Activated CD8-positive, alpha-beta memory T cell treated with anti-CD3 and anti-CD28 coated beads, Interleukin-2, amount 10 ng/mL, durations not matched to agents 7 days and 5 days (primary cell): ENCODE results near the gene LUZP1. TPM values are rescaled to one million over a fixed set of nuclear protein-coding genes. Genes with fewer than 3 reads are reported as not detected.

Experiments
- ATAC-seq: fragments of 150-1000 bp; cut with Tn5 transposase; one replicate; pipeline ENCODE4 v1.10.0; 2021; ENCODE audit warnings: moderate library complexity
- CTCF ChIA-PET: fragments of 350-600 bp; sonication (Branson Sonifier 250); formaldehyde crosslinking; loops from one replicate; lab custom pipeline; 2021; ENCODE audit warnings: antibody characterized with exemption; lab: Charles Lee
- DNase-seq: peaks from one replicate; pipeline ENCODE4 v3.0.0-alpha.2; 2020
- H3K27ac Mint-ChIP-seq: one replicate; pipeline ENCODE4 v1.8.0; 2021; ENCODE audit warnings: mild to moderate bottlenecking, mixed read lengths
- H3K27me3 Mint-ChIP-seq: one replicate; pipeline ENCODE4 v1.8.0; 2021; ENCODE audit warnings: mixed read lengths
- H3K36me3 Mint-ChIP-seq: one replicate; pipeline ENCODE4 v1.8.0; 2021; ENCODE audit warnings: mild to moderate bottlenecking, mixed read lengths
- H3K4me1 Mint-ChIP-seq: one replicate; pipeline ENCODE4 v1.8.0; 2021; ENCODE audit warnings: mixed read lengths
- H3K4me3 Mint-ChIP-seq: one replicate; pipeline ENCODE4 v1.8.0; 2021; ENCODE audit warnings: mild to moderate bottlenecking, moderate library complexity, mixed read lengths
- H3K9me3 Mint-ChIP-seq: one replicate; pipeline ENCODE4 v1.8.0; 2022; ENCODE audit warnings: low read depth, mixed read lengths
- total RNA-seq, 2 experiments: library from RNA; stranded (reverse); gene quantifications; one replicate each; pipeline ENCODE4 v1.2.3, GENCODE V29; 2021

Gene LUZP1
- total RNA-seq, 2 experiments from 2014 or later: 19.5 to 20.4 TPM

DNA sequence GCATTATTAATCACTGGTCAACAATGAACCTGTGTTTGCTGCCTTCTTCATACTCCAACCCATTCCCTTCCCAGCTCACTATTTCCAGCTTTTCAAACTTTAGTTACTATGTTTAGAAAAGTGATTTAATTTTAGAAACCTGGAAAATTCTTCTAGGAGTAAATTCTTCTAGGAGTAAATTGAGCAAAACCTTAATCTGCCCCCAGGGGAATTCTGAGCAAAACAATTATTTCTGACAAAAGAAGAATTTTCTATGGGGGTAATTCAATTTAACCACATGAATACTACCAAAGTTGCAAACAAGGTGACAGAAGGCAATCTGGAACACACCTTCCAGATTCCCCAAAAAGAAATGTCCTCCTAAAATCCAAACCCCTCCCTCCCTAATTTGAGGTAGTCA lies 1.8 kb downstream of the LUZP1 start:
- peaks cover 14% of the 10 kb centered on the region for H3K4me1 Mint-ChIP-seq
- peaks cover 2% of the 10 kb centered on the region for H3K27me3 Mint-ChIP-seq
- DNase-seq (no peak), ATAC-seq (no peak)
- H3K27ac Mint-ChIP-seq: no peak overlapping the region
- peaks cover 3% of the 10 kb centered on the region for H3K36me3 Mint-ChIP-seq
- CTCF ChIA-PET: interaction anchor here (1.0 to 10.2 kb wide), 8 partner anchors 12 to 69 kb away, joined by 3 to 107 read pairs (median 9); no protein-coding TSS in a partner anchor
- no peaks in the 10 kb centered on the region for H3K9me3 Mint-ChIP-seq
- H3K4me3 Mint-ChIP-seq: peak overlapping the region; percentile 98

DNA sequence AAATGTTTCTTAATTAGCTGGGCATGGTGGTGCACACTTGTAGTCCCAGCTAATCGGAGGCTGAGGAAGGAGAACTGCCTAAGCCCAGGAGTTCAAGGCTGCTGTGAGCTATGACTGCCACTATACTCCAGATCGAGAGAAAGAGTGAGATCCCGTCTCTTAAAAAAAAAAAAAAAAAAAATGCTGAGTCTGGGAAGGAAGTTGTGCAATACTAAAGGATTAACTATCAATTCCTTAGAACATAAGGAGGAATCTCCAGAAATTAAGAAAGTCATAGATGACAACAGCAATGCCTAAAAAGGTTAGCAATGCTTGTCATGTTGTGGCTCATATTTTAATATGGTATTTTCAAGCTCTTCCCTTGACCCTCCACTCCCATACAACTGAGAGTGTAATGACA lies 5.3 kb downstream of the LUZP1 start:
- ATAC-seq: no peak
- H3K36me3 Mint-ChIP-seq: peaks cover 3% of the 10 kb centered on the region
- no peaks in the 10 kb centered on the region for H3K9me3 Mint-ChIP-seq

DNA sequence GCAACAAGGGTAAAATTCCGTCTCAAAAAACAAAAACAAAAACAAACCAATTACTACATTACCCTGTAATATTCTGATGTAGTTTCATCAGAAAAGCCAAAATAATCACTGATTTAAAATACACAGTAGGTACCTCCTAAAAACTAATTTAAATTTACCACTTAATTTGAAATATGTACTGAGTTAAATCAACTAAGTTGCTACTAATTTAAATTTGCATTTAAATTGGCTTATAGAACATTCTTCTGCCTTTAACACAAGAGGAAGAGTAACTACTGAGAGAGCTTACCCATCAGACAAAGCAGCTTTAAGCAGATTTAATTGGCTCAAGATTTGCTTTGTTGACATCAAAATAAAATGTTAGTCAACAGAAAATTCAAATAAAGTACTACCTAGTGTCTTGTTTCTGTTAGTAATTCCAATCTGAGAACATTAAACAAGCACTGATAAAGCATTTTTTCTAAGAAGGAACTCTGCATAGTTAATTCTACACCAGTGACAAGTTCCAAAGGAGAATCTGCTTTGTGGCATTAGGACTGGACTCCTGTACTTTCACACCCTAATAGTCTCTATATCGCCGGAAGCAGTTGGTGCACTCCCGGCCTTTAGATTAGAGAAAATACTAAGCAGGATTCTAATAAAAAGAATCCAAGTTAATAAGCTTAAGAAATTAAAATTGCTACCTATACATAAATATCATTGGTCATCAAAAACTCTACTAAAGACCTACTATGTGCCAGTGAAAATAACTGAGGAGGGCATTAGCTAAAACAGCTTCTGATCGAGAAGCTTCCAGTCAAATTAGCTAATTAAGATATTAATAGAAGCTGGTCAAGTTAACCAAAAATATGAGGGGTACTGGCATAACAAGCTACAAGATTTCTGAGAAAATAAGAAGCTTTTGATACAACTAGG lies 8.4 kb downstream of the LUZP1 start:
- H3K9me3 Mint-ChIP-seq: no peaks in the 10 kb centered on the region
- no peak for ATAC-seq
- H3K4me1 Mint-ChIP-seq: no peaks in the 10 kb centered on the region
- peaks cover 2% of the 10 kb centered on the region for H3K36me3 Mint-ChIP-seq
- no peaks in the 10 kb centered on the region for H3K27me3 Mint-ChIP-seq
- DNase-seq: no peak
- H3K27ac Mint-ChIP-seq: no peak overlapping the region
- H3K4me3 Mint-ChIP-seq: no peak overlapping the region
- CTCF ChIA-PET: interaction anchor here (1.1 to 2.4 kb wide), 4 partner anchors 12 to 62 kb away, joined by 3 to 16 read pairs (median 3); no protein-coding TSS in a partner anchor

More for the DNA sequence above, 5.3 kb downstream of the LUZP1 start:
- Mint-ChIP-seq H3K27me3 (peaks cover 2% of the 10 kb centered on the region), H3K4me3 (no peak overlapping the region), H3K27ac (no peak overlapping the region), H3K4me1 (peaks cover 8% of the 10 kb centered on the region)
- CTCF ChIA-PET: interaction anchor here (0.9 to 3.9 kb wide), 5 partner anchors 16 to 64 kb away, joined by 3 to 23 read pairs (median 4); no protein-coding TSS in a partner anchor
- DNase-seq: no peak

DNA sequence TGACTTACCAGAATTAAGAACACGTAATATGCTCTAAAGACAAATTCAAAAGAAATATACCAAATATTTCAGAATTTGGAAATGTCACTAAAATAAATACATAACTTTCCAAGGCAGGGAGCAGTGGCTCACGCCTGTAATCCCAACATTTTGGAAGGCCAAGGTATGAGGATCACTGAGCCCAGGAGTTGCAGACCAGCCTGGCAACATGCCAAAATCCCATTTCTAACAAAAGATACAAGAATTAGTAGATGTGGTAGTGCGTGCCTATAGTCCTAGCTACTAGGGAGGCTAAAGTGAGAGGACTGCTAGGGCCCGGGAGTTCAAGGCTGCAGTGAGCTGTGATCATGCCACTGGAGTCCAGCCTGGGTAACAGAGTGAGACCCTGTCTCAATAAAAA lies 11.7 kb downstream of the LUZP1 start:
- no peak for DNase-seq
- ATAC-seq: no peak
- H3K9me3 Mint-ChIP-seq: no peaks in the 10 kb centered on the region
- CTCF ChIA-PET: no interaction called here
- no peaks in the 10 kb centered on the region for H3K4me1 Mint-ChIP-seq
- no peaks in the 10 kb centered on the region for H3K27me3 Mint-ChIP-seq
- H3K36me3 Mint-ChIP-seq: peaks cover 5% of the 10 kb centered on the region
- H3K4me3 Mint-ChIP-seq: no peak overlapping the region
- H3K27ac Mint-ChIP-seq: no peak overlapping the region

DNA sequence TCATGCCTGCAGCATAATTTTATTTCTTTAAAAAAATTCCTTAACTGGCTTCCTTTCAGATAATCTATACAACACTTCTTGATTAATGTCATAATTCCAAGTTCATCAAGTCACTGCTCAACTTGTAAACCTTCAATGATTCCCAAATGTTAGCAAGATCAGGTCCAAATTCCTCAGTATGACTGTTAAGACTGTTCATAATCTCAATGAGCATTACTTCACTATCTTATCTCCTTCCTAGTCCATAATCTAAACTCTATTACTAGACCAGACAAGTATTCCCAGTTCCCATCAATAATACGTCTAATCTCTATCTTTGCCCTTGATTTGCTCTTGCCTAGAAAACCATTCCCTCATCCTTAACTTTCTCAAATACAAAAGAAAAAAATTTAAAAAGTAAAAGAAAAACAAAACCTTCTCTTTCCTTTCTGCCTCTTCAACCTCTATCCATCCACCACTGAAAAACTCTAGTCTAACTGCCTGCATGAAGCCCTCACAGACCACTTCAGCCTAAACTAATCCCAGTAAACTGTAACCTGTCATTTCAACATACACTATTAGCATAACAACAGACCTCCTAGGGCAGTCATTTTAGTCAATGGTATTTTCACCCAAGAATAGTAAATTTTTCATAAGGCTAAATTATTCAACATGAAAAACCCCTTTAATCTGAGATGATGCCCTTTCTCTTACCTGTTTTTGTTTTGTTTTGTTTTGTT lies 15.5 kb downstream of the LUZP1 start:
- peaks cover 5% of the 10 kb centered on the region for H3K36me3 Mint-ChIP-seq
- DNase-seq: no peak
- H3K4me1 Mint-ChIP-seq: peaks cover 10% of the 10 kb centered on the region
- no peak overlapping the region for H3K27ac Mint-ChIP-seq
- no peaks in the 10 kb centered on the region for H3K27me3 Mint-ChIP-seq
- H3K9me3 Mint-ChIP-seq: no peaks in the 10 kb centered on the region
- H3K4me3 Mint-ChIP-seq: no peak overlapping the region
- ATAC-seq: no peak
- CTCF ChIA-PET: interaction anchor here (1.3 to 1.5 kb wide), 2 partner anchors 31 to 34 kb away, joined by 3 to 4 read pairs; no protein-coding TSS in a partner anchor

DNA sequence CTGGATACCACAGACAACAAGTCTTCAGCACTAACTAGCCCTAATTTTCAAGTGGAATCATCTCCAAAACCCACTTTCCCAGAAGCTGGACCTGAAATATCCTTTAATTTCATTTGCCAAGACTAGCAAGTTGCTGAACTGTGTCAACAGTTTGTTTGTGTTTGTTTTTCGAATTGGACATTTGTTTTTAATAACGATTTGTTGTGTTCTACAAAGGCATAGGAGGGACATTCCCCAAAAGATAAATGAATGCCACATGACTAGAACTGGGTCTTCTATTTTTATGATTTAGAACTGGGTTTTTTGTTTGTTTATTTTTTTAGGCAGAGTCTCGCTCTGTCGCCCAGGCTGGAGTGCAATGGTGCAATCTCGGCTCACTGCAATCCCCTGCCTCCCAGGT lies 17.9 kb downstream of the LUZP1 start:
- Mint-ChIP-seq H3K27ac (no peak overlapping the region), H3K36me3 (peaks cover 5% of the 10 kb centered on the region), H3K9me3 (no peaks in the 10 kb centered on the region), H3K4me1 (peaks cover 15% of the 10 kb centered on the region), H3K27me3 (no peaks in the 10 kb centered on the region), H3K4me3 (no peak overlapping the region)
- ATAC-seq (no peak), DNase-seq (no peak)
- CTCF ChIA-PET: interaction anchor here (0.8 to 1.5 kb wide), 2 partner anchors 18 to 33 kb away, joined by 3 read pairs; partner anchors contain the start of gene LUZP1

DNA sequence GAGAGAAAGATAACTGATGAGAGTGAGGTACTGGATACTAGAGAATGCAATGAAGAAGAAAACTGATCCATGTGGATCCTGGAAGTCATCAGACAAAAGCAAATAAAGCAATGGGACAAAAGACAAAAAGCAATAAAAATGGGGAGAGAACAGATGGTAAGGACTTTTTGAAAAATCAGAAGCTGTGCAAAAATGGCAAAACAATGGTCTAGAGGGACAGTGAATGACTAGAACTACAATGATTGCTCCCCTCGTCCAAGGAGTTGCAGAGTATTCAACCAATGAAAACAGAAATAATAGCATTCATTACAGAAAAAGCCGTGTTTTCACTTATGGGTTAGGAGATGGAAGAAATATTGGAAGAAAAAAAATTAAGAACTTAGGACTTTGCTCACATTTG lies 18.5 kb downstream of the LUZP1 start:
- Mint-ChIP-seq H3K4me3 (no peak overlapping the region), H3K9me3 (no peaks in the 10 kb centered on the region), H3K27me3 (no peaks in the 10 kb centered on the region), H3K36me3 (peaks cover 5% of the 10 kb centered on the region), H3K27ac (no peak overlapping the region), H3K4me1 (peaks cover 15% of the 10 kb centered on the region)
- ATAC-seq: no peak
- CTCF ChIA-PET: interaction anchor here (0.8 to 1.5 kb wide), 3 partner anchors 19 to 34 kb away, joined by 3 read pairs; partner anchors contain the start of gene LUZP1
- no peak for DNase-seq

DNA sequence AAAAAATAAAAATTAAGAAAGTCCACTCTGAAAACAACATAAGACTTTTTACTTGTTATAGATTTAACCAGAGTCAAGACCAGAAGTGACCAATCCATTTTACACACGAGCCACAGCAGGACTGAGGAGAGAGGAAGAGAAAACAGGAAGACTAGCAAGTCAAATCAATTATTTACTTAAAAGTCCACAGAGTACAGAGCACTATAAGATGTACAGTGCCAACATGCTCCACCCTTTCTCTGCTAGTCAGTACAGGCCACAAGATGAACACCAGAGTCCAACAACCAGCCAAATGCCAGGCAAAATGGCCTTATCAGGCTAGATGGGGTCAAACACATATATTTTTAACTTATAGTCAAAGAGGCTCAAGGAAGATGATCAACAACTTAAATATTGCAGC lies 19.5 kb downstream of the LUZP1 start:
- Mint-ChIP-seq H3K9me3 (no peaks in the 10 kb centered on the region), H3K4me3 (no peak overlapping the region), H3K27me3 (no peaks in the 10 kb centered on the region), H3K36me3 (peaks cover 3% of the 10 kb centered on the region), H3K27ac (no peak overlapping the region), H3K4me1 (peaks cover 16% of the 10 kb centered on the region)
- CTCF ChIA-PET: no interaction called here
- no peak for DNase-seq
- ATAC-seq: no peak

DNA sequence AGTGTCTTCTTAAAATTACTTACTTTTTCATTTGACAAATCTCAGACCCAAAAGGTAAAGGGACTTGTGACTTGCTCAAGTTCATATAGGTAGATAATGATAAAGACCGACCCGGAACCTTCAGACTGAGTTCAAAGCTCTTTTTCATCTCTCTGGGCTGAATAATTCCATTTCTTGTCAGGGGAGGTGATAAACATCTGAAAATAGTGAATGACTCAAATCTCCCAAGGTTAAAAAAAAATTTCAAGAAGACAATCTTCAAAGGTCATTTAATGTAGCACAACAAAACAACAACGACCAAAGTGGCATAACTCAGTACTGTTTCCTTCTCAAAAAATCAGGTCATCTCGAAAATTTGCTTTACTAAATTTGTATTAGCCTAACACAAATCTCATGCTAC lies 20.6 kb downstream of the LUZP1 start:
- Mint-ChIP-seq H3K4me1 (peaks cover 16% of the 10 kb centered on the region), H3K27me3 (no peaks in the 10 kb centered on the region), H3K36me3 (no peaks in the 10 kb centered on the region), H3K4me3 (no peak overlapping the region), H3K27ac (no peak overlapping the region), H3K9me3 (no peaks in the 10 kb centered on the region)
- CTCF ChIA-PET: interaction anchor here (0.6 to 1.5 kb wide), 6 partner anchors 12 to 141 kb away, joined by 3 to 9 read pairs (median 4); no protein-coding TSS in a partner anchor
- DNase-seq (no peak), ATAC-seq (peak; percentile 66)

DNA sequence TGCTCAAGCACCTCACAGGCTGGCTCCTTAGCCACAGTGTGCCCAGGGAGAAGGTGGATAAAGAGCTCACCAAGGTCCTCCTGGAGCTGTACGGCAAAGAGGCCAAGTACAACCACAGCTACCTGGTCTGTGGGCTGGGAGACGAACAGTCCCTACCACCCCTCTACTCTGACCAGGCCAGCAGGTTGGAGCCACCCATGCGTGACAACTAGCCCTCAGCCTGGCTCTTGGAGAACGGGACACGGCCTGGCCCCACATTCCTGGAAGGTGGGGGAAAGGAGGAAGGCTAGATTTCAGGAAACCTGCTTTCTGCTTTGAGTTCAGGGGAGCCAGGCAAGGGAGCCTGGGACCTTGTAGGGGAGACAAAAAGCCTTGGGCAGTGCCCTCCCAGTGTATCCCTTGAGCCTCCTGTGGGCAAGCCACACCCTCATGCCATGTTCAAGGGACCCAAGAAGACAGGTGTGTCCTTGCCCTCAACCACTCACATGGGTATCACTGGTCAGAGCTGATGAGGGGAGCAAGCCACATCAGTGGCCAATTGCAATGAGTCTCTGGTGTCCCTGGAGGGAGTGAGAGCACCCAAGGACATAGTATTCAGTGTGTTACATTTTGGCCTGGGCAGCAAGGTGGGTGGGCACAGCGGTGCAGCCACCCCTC lies 27.6 kb downstream of the LUZP1 start:
- no peak overlapping the region for H3K27ac Mint-ChIP-seq
- H3K4me3 Mint-ChIP-seq: no peak overlapping the region
- no peaks in the 10 kb centered on the region for H3K9me3 Mint-ChIP-seq
- DNase-seq: no peak
- CTCF ChIA-PET: interaction anchor here (1.1 to 2.5 kb wide), 3 partner anchors 33 to 44 kb away, joined by 3 to 9 read pairs (median 9); no protein-coding TSS in a partner anchor
- ATAC-seq: no peak
- no peaks in the 10 kb centered on the region for H3K36me3 Mint-ChIP-seq
- H3K27me3 Mint-ChIP-seq: no peaks in the 10 kb centered on the region
- H3K4me1 Mint-ChIP-seq: peaks cover 3% of the 10 kb centered on the region

DNA sequence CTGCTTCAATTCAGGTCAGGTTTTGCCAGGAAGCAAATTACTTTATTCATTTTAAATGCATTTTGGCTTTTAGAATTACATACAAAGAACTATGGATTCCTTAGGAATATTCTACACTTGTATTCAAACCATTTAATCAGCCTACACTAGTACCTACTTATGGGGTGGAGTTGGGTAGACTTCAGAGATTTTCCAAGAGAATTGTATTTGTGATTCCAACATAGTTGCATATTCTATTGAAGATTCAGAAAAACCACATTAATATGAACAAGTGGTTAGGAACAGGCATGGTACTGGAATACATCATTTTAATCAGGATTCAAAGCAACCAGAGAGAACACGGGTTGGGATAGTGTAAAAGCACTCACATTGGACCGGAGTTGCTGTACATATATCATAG lies 33.4 kb downstream of the LUZP1 start:
- CTCF ChIA-PET: interaction anchor here (0.8 kb wide), 1 partner anchor 36 kb away, joined by 4 read pairs; no protein-coding TSS in a partner anchor
- ATAC-seq: no peak
- Mint-ChIP-seq H3K27me3 (no peaks in the 10 kb centered on the region), H3K27ac (no peak overlapping the region), H3K4me1 (peaks cover 3% of the 10 kb centered on the region), H3K9me3 (no peaks in the 10 kb centered on the region), H3K36me3 (peaks cover 1% of the 10 kb centered on the region), H3K4me3 (no peak overlapping the region)
- DNase-seq: no peak

DNA sequence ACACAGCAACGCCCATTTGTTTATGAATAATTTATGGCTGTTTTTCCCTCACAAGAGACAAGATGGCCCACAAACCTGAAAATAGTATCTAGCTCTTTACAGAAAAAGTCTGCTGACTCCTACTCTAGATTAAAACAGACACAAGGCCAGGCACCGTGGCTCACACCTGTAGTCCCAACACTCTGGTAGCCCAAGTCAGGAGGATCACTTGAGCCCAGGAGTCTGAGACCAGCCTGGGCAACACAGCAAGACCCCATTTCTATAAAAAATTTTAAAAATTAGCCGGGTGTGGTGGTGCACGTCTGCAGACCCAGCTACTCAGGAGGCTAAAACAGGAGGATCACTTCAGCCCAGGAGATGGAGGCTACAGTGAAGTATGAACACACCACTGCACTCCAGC lies 34.6 kb downstream of the LUZP1 start:
- DNase-seq: no peak
- no peak overlapping the region for H3K27ac Mint-ChIP-seq

More for the DNA sequence above, 34.6 kb downstream of the LUZP1 start:
- Mint-ChIP-seq H3K4me1 (peaks cover 3% of the 10 kb centered on the region), H3K4me3 (no peak overlapping the region), H3K27me3 (no peaks in the 10 kb centered on the region), H3K9me3 (no peaks in the 10 kb centered on the region), H3K36me3 (peaks cover 3% of the 10 kb centered on the region)
- CTCF ChIA-PET: interaction anchor here (2.2 to 4.3 kb wide), 2 partner anchors 22 to 50 kb away, joined by 4 to 23 read pairs; no protein-coding TSS in a partner anchor
- ATAC-seq: no peak
